Right atrium auricular region (tissue), 2 donors: ENCODE results near the gene PDE2A. TPM values are rescaled to one million over a fixed set of nuclear protein-coding genes. Genes with fewer than 3 reads are reported as not detected.

Experiments used
- DNase-seq: peaks from one replicate; pipeline ENCODE4 v3.0.0-alpha.2; 2019; ENCODE audit warnings: low spot score
- H3K27ac ChIP-seq, 2 donors: fragments of 200-600 bp; sonication (generic); 1 replicate in 1 of 2; 2 replicates in 1 of 2; pipeline ENCODE4 v1.5.1; 2016 to 2019
- H3K27me3 ChIP-seq, 2 donors: fragments of 200-600 bp; sonication (generic); one replicate each; pipeline versions ENCODE4 v1.5.1 to v1.6.0; 2017 to 2019
- H3K36me3 ChIP-seq: fragments of 200-600 bp; sonication (generic); one replicate; pipeline ENCODE4 v1.5.1; 2016
- H3K4me1 ChIP-seq, 2 donors: fragments of 200-600 bp; sonication (generic); one replicate each; pipeline versions ENCODE4 v1.5.1 to v1.6.0; 2017 to 2019
- H3K4me3 ChIP-seq, 2 donors: fragments of 200-600 bp; sonication (generic); 1 replicate in 1 of 2; 2 replicates in 1 of 2; pipeline ENCODE4 v1.5.1; 2017 to 2019; ENCODE audit warnings: mild to moderate bottlenecking in 1 of 2, moderate library complexity in 1 of 2
- H3K9me3 ChIP-seq, 2 donors: fragments of 200-600 bp; sonication (generic); one replicate each; pipeline ENCODE4 v1.5.1; 2019
- CTCF ChIP-seq, 2 donors: fragments of 200-600 bp; sonication (generic); IDR thresholded peaks; one replicate each; pipeline ENCODE4 v1.5.1; 2019; ENCODE audit warnings: antibody characterized with exemption in 2 of 2
- total RNA-seq, 2 donors: library from RNA; depleted of rRNA; stranded (reverse); fragments of >200 nt; gene quantifications; one replicate each; pipeline ENCODE4 v1.1.0, GENCODE V29; 2016

Gene PDE2A
- total RNA-seq, 2 donors from 2014 or later = 23.1 to 34.2 TPM

- no peaks in the 10 kb centered on the region for H3K27me3 ChIP-seq
- H3K27ac ChIP-seq = no peak overlapping the region
- TF ChIP-seq CTCF (IDR thresholded peaks at IDR 0.05) = no peak
- peaks cover 8% of the 10 kb centered on the region for H3K36me3 ChIP-seq
- DNase-seq = no peak
- H3K4me3 ChIP-seq = no peak overlapping the region
- no peaks in the 10 kb centered on the region for H3K9me3 ChIP-seq
- H3K4me1 ChIP-seq = peaks cover 0 to 10% of the 10 kb centered on the region in 2 donors
Observed at GRCh38 chr11:72580642-72580950, 93.6 kb downstream of the PDE2A start.

GRCh38 chr11:72579816-72580641, 94.2 kb downstream of the PDE2A start:
- Histone ChIP-seq H3K36me3 (peaks cover 8% of the 10 kb centered on the region), H3K27ac (no peak overlapping the region), H3K4me3 (no peak overlapping the region), H3K9me3 (no peaks in the 10 kb centered on the region), H3K27me3 (no peaks in the 10 kb centered on the region), H3K4me1 (peaks cover 0 to 9% of the 10 kb centered on the region in 2 donors)
- no peak for TF ChIP-seq CTCF (IDR thresholded peaks at IDR 0.05)
- DNase-seq = no peak

GRCh38 chr11:72578991-72579815, 95.0 kb downstream of the PDE2A start:
- no peak for TF ChIP-seq CTCF (IDR thresholded peaks at IDR 0.05)
- no peak for DNase-seq
- H3K36me3 ChIP-seq = peaks cover 8% of the 10 kb centered on the region

GRCh38 chr11:72578566-72578965, 95.7 kb downstream of the PDE2A start:
- H3K36me3 ChIP-seq = peaks cover 8% of the 10 kb centered on the region
- H3K27ac ChIP-seq = no peak overlapping the region
- H3K4me3 ChIP-seq = no peak overlapping the region
- no peak for TF ChIP-seq CTCF (IDR thresholded peaks at IDR 0.05)
- no peak for DNase-seq
- H3K9me3 ChIP-seq = no peaks in the 10 kb centered on the region
- no peaks in the 10 kb centered on the region for H3K27me3 ChIP-seq
- H3K4me1 ChIP-seq = no peaks in the 10 kb centered on the region

More at GRCh38 chr11:72578991-72579815, 95.0 kb downstream of the PDE2A start:
- no peak overlapping the region for H3K4me3 ChIP-seq
- peaks cover 0 to under 1% of the 10 kb centered on the region in 2 donors for H3K4me1 ChIP-seq
- H3K27me3 ChIP-seq = no peaks in the 10 kb centered on the region
- no peak overlapping the region for H3K27ac ChIP-seq
- H3K9me3 ChIP-seq = no peaks in the 10 kb centered on the region

GRCh38 chr11:72578051-72578450, 96.2 kb downstream of the PDE2A start:
- no peaks in the 10 kb centered on the region for H3K27me3 ChIP-seq
- no peak for DNase-seq
- peaks cover 8% of the 10 kb centered on the region for H3K36me3 ChIP-seq
- no peak overlapping the region for H3K27ac ChIP-seq
- no peaks in the 10 kb centered on the region for H3K4me1 ChIP-seq
- no peaks in the 10 kb centered on the region for H3K9me3 ChIP-seq
- no peak for TF ChIP-seq CTCF (IDR thresholded peaks at IDR 0.05)
- no peak overlapping the region for H3K4me3 ChIP-seq
